B cell (primary cell): Measurements from ENCODE around the gene IPO13.

Experiments
- CTCF ChIP-seq: fragments of 200-600 bp; IDR thresholded peaks from one replicate; pipeline ENCODE4 v1.8.0; 2022; ENCODE audit warnings: antibody characterized with exemption, mild to moderate bottlenecking
- EZH2 ChIP-seq: IDR thresholded peaks from 2 replicates; pipeline ENCODE4 v1.6.1; 2012; ENCODE audit warnings: borderline replicate concordance, low read depth, mild to moderate bottlenecking, moderate library complexity, low read length; ENCODE audit not compliant: insufficient read depth, poor library complexity, severe bottlenecking

- no peak for TF ChIP-seq CTCF
- no peak for TF ChIP-seq EZH2
Measured at GRCh38 chr1:43985984-43986595, 39.3 kb downstream of the IPO13 start.
